ENCODE results near the gene DMP1. TPM values are rescaled to one million over a fixed set of nuclear protein-coding genes. Genes with fewer than 3 reads are reported as not detected.

The DMP1 gene
- total and polyA plus RNA-seq, 2 of the 13 experiments (the other 11 are each of a cell fraction or from before 2014, with no cell fraction given), result not detected

GRCh38 chr4:87620491-87620890, 29.6 kb upstream of the DMP1 start:
- POLR2A ChIA-PET, result no interaction called here
- Histone ChIP-seq H3K4me3 (replicated peaks in 1 of 3; ENCODE audit: insufficient read depth in 1 of 3, low read depth in 2 of 3, low read length in 3 of 3) (no peak overlapping the region), H3K4me2 (ENCODE audit: low read depth, low read length) (no peak overlapping the region), H2AFZ (ENCODE audit: low read length) (no peak overlapping the region), H3K27ac (ENCODE audit: extremely low read length, insufficient read depth, low read length) (no peak overlapping the region), H4K20me1 (ENCODE audit: insufficient read depth, low read length) (no peaks in the 10 kb centered on the region), H3K79me2 (ENCODE audit: insufficient read depth, low read length) (no peaks in the 10 kb centered on the region), H3K9ac (ENCODE audit: insufficient read depth, low read depth, low read length) (no peak overlapping the region), H3K9me3 (ENCODE audit: low read length) (no peaks in the 10 kb centered on the region), H3K4me1 (ENCODE audit: insufficient read depth, low read length) (no peaks in the 10 kb centered on the region), H3K36me3 (replicated peaks in 1 of 2; ENCODE audit: control insufficient read depth in 1 of 2, insufficient read depth in 2 of 2, low read length in 2 of 2) (no peaks in the 10 kb centered on the region), H3K27me3 (ENCODE audit: control insufficient read depth in 1 of 2, insufficient read depth in 2 of 2, low read length in 2 of 2) (no peaks in the 10 kb centered on the region)
- TF ChIP-seq DMTF1 (CRISPR knock-in tag; IDR thresholded peaks at IDR 0.05) (no peak), PHB2 (IDR thresholded peaks at IDR 0.05; ENCODE audit: partially characterized antibody) (no peak), POLR2G (IDR thresholded peaks at IDR 0.05; ENCODE audit: low read depth, low read length) (no peak), PAXIP1 (CRISPR knock-in tag; conservative IDR thresholded peaks at IDR 0.05) (no peak), SOX6 (IDR thresholded peaks at IDR 0.05) (no peak), SOX6 (CRISPR knock-in tag; IDR thresholded peaks at IDR 0.05) (no peak), SSRP1 (CRISPR knock-in tag; IDR thresholded peaks at IDR 0.05) (no peak), ZFP36L1 (CRISPR knock-in tag; IDR thresholded peaks at IDR 0.05) (no peak), JDP2 (CRISPR knock-in tag; IDR thresholded peaks at IDR 0.05; ENCODE audit: borderline replicate concordance) (no peak), ATRX (CRISPR knock-in tag; IDR thresholded peaks at IDR 0.05; ENCODE audit: borderline replicate concordance) (no peak), ATF3 (CRISPR knock-in tag; IDR thresholded peaks at IDR 0.05) (no peak), HCFC1 (IDR thresholded peaks at IDR 0.05; ENCODE audit: low read depth, low read length) (no peak), NCOA2 (CRISPR knock-in tag; IDR thresholded peaks at IDR 0.05) (no peak), BCLAF1 (IDR thresholded peaks at IDR 0.05) (no peak), ZNF598 (CRISPR knock-in tag; IDR thresholded peaks at IDR 0.05; ENCODE audit: borderline replicate concordance) (no peak)
- in situ Hi-C loops (cut with HindIII; ENCODE audit: extremely low pct_ligation_motif_present, low pct_unique_long_range_greater_than_20kb), result no loop called here
- DNase-seq (ENCODE audit: low spot score) (no peak), ATAC-seq (no peak), FAIRE-seq (no peak)
- CTCF ChIA-PET (ENCODE audit: low intra/inter-chr PET ratio, low total read pairs), result no interaction called here
- BruUV-seq (replicated peaks), result no TSS peak
- intact Hi-C loops (cut with micrococcal nuclease; ENCODE audit: unreplicated experiment), result no loop called here
